Adrenal gland (tissue), 12 donors: ENCODE results near the gene SERINC4. TPM values are rescaled to one million over a fixed set of nuclear protein-coding genes. Genes with fewer than 3 reads are reported as not detected.
"Not testable (repeated sequence)": the region's sequence is repeated elsewhere in the genome, so short reads cannot be mapped to it uniquely, and the experiment has no call there.

Experiments
- DNase-seq, 7 donors: peaks; one replicate each; pipeline ENCODE4 v3.0.0-alpha.2; 2019 to 2020
- H3K27ac ChIP-seq, 5 donors: fragments of 200-600 bp; sonication (generic) in 4 of 5; 1 replicate in 3 of 5; 2 replicates in 2 of 5; pipeline versions ENCODE4 v1.5.1 to v1.8.0; 2016 to 2020; ENCODE audit warnings: mild to moderate bottlenecking in 1 of 5
- H3K27me3 ChIP-seq: fragments of 200-600 bp; 2 replicates; pipeline ENCODE4 v1.8.0; 2021
- H3K36me3 ChIP-seq, 2 donors: fragments of 200-600 bp; replicated peaks in 1 of 2; 1 replicate in 1 of 2; 2 replicates in 1 of 2; pipeline versions ENCODE4 v1.5.1 to v1.8.0; 2018 to 2022
- H3K4me1 ChIP-seq, 2 donors: fragments of 200-600 bp; replicated peaks in 1 of 2; 1 replicate in 1 of 2; 2 replicates in 1 of 2; pipeline versions ENCODE4 v1.5.1 to v1.8.0; 2018 to 2021
- H3K4me3 ChIP-seq, 4 donors: fragments of 200-600 bp; sonication (generic) in 3 of 4; one replicate each; pipeline ENCODE4 v1.5.1; 2016 to 2018
- H3K9me3 ChIP-seq, 3 donors: fragments of 200-600 bp; sonication (generic) in 1 of 3; replicated peaks in 1 of 3; 1 replicate in 2 of 3; 2 replicates in 1 of 3; pipeline versions ENCODE4 v1.5.1 to v1.8.0; 2016 to 2021
- POLR2A ChIP-seq, 2 donors: fragments of 450-650 bp; IDR thresholded peaks; one replicate each; pipeline ENCODE4 v1.6.1; 2017; ENCODE audit warnings: antibody characterized with exemption in 2 of 2, mild to moderate bottlenecking in 2 of 2, moderate library complexity in 1 of 2
- WGBS, 4 donors: extraction: QIAGEN DNeasy Blood & Tissue Kit in 2 of 4; methylation state at CpG; one replicate each; pipeline versions ENCODE4 v1.1.5 to v1.1.7; 2013 to 2017; 5-methylcytosine and 5-hydroxymethylcytosine counted together
- intact Hi-C, 2 donors: fragments of 100-400 bp; cut with DNase I; formaldehyde crosslinking; loops; one replicate each; pipeline versions ENCODE4 v1.14.1 to v1.15.0; 2022 to 2023
- microRNA counts, 2 donors: library from miRNA; unstranded; fragments of <30 nt; microRNA quantifications; one replicate each; lab custom pipeline; 2016
- microRNA-seq, 3 donors: library from miRNA; unstranded; fragments of <30 nt; microRNA quantifications; one replicate each; pipeline ENCODE4, GENCODE V29; 2017 to 2020
- polyA plus RNA-seq, 3 donors: library from polyadenylated mRNA; stranded (reverse); fragments of 200-250 nt in 2 of 3; fragments of 350-450 nt in 1 of 3; fragmentation: Illumina TruSeq in 1 of 3; extraction: RNeasy Lipid Tissue Mini Kit (QIAGEN cat#74804) in 1 of 3; gene quantifications; one replicate each; pipeline ENCODE4 v1.2.3, GENCODE V29; 2013 to 2014
- small RNA-seq, 2 donors: library from RNA; depleted of rRNA; stranded (forward); fragments of <200 nt; gene quantifications; one replicate each; pipeline ENCODE3, GENCODE V24; 2016
- total RNA-seq, 9 donors: library from RNA; depleted of rRNA in 4 of 9; stranded (reverse); fragments of >200 nt in 4 of 9; fragments of 120-200 nt in 1 of 9; fragmentation: NEBNext Ultra II Directional in 1 of 9; extraction: Animal tissue kit (Norgen Biotek cat#: 25700) in 1 of 9; gene quantifications; one replicate each; pipeline versions ENCODE4 v1.1.0 to v1.2.4, GENCODE V29; 2013 to 2023
- TF ChIP-seq, protein P1 (sequence below), 6 experiments: fragments of 450-650 bp in 4 of 6; fragments of 200-600 bp in 2 of 6; sonication (generic) in 1 of 6; IDR thresholded peaks; 1 replicate in 5 of 6; 2 replicates in 1 of 6; pipeline versions ENCODE4 v1.5.1 to v1.8.0; 2016 to 2021; ENCODE audit warnings: antibody characterized with exemption in 6 of 6, mild to moderate bottlenecking in 2 of 6, moderate library complexity in 1 of 6
- donor health status: healthy with polysubstance abuse.
- donor health status: Bipolar disorder and iron deficiency.
- donor health status: DM: yes; HTN: yes; CAD: no.
- donor health status: DM: no; HTN: no; CAD: no.
- donor health status: DM: no; HTN: no; CAD: no.
- donor health status: DM: yes; HTN: yes; CAD: no.

SERINC4 gene
- total and polyA plus RNA-seq, 12 donors: 0.18 to 0.48 (median 0.26) TPM; not detected in 8

DNA sequence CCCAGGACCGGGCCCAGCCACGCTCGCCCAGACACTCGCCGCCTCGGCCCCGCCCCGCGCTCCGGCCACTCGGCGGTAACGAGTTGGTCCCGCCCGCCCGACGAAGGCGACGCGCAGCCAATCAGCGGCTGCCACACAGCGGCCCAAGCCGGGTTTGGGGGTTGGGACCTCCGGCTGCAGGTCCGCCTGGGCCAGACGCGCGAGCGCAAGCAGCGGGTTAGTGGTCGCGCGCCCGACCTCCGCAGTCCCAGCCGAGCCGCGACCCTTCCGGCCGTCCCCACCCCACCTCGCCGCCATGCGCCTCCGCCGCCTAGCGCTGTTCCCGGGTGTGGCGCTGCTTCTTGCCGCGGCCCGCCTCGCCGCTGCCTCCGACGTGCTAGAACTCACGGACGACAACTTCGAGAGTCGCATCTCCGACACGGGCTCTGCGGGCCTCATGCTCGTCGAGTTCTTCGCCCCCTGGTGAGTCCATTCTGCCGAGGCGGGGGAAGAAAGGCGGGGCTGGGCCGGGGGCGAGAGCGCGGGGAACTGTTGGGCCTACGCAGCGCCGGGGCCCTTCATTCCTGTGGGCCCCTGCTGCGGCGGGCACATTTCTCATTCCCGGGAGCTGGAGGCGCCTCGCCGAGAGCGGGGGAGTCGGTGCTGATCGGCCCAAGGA is 53.6 kb downstream of the SERINC4 start, which contains the start of gene PDIA3:
TSS of gene PDIA3 (plus strand) at position 194 of the 658 bp plus-strand sequence. CDS start at position 296, 102 bp downstream.
- H3K9me3 ChIP-seq, H3K36me3 ChIP-seq, intact Hi-C loops, H3K27me3 ChIP-seq: not testable (repeated sequence)
- TF ChIP-seq POLR2A (IDR thresholded peaks at IDR 0.05): peak; percentile 94 to 96
- TF ChIP-seq, protein P1, sequence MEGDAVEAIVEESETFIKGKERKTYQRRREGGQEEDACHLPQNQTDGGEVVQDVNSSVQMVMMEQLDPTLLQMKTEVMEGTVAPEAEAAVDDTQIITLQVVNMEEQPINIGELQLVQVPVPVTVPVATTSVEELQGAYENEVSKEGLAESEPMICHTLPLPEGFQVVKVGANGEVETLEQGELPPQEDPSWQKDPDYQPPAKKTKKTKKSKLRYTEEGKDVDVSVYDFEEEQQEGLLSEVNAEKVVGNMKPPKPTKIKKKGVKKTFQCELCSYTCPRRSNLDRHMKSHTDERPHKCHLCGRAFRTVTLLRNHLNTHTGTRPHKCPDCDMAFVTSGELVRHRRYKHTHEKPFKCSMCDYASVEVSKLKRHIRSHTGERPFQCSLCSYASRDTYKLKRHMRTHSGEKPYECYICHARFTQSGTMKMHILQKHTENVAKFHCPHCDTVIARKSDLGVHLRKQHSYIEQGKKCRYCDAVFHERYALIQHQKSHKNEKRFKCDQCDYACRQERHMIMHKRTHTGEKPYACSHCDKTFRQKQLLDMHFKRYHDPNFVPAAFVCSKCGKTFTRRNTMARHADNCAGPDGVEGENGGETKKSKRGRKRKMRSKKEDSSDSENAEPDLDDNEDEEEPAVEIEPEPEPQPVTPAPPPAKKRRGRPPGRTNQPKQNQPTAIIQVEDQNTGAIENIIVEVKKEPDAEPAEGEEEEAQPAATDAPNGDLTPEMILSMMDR (IDR thresholded peaks at IDR 0.05): peak in 3 of 6 experiments; percentile 44 to 51 (median 44)
- peak; percentile 91 to 94 (median 93) for DNase-seq
- WGBS, 4 donors: 0 to 1% (median 0%) methylated on average over 8 to 84 of the region's 84 CpGs; no CpG with 5 or more reads in 1 of the 4 donors
- peaks cover 16 to 39% of the 10 kb centered on the region in 2 donors for H3K4me1 ChIP-seq
- H3K4me3 ChIP-seq: peak within 1 kb of the TSS; percentile 64 to 98 (median 84)
- peak within 1 kb of the TSS; percentile 81 to 98 (median 95) for H3K27ac ChIP-seq

MicroRNAs within 50 kb of the gene (microRNA counts, 767-probe panel; counts per million panel counts)
- 0 counts per million in 2 donors for microRNA hsa-miR-1282 (lab: Ali Mortazavi, UCI)

Small RNA genes lying within 50 kb of the gene (microRNA-seq; reads per million reads assigned to microRNA genes)
- gene MIR1282: 0 to 0.85 (median 0) reads per million in 3 donors

Small RNA genes lying within 50 kb of the gene (small RNA-seq; reads per million reads assigned to genes)
- 0 reads per million in 2 donors for gene MIR1282

Other genes with a start within 250 kb of the SERINC4 start
- gene PPIP5K1, start 210.0 kb downstream of the SERINC4 start, total RNA-seq: 10 to 100 TPM; 15.6 to 63.8 (median 34.7) TPM
- gene PPIP5K1, start 210.0 kb downstream of the SERINC4 start, polyA plus RNA-seq: 10 to 100 TPM; 15.4 to 28.1 (median 27.4) TPM
- gene CKMT1B, start 206.2 kb downstream of the SERINC4 start, total RNA-seq: 1 to 10 TPM in 7 of 9 donors, under 1 TPM in 1, not detected in 1; 0.31 to 3.9 (median 1.2) TPM
- 1 to 10 TPM; 2.9 to 6.1 (median 4.7) TPM for gene CKMT1B, start 206.2 kb downstream of the SERINC4 start, polyA plus RNA-seq
- under 1 TPM; 0.09 to 0.88 (median 0.39) TPM for gene STRC, start 181.4 kb downstream of the SERINC4 start, total RNA-seq
- 1 to 10 TPM in 2 of 3 donors, not detected in 1; 2.1 to 2.6 TPM for gene STRC, start 181.4 kb downstream of the SERINC4 start, polyA plus RNA-seq
- 1 to 10 TPM in 6 of 9 donors, under 1 TPM in 3; 0.42 to 6.8 (median 2.6) TPM for gene CATSPER2, start 151.4 kb downstream of the SERINC4 start, total RNA-seq
- gene CATSPER2, start 151.4 kb downstream of the SERINC4 start, polyA plus RNA-seq: 10 to 100 TPM in 2 of 3 donors, 1 to 10 TPM in 1; 2.3 to 34.7 (median 10.5) TPM
- gene CKMT1A, start 106.4 kb downstream of the SERINC4 start, total RNA-seq: 1 to 10 TPM in 8 of 9 donors, under 1 TPM in 1; 0.55 to 5.0 (median 1.7) TPM
- 1 to 10 TPM; 3.5 to 5.3 (median 3.6) TPM for gene CKMT1A, start 106.4 kb downstream of the SERINC4 start, polyA plus RNA-seq
- 100 to 1,000 TPM; 105 to 567 (median 231) TPM for gene PDIA3, start 53.8 kb downstream of the SERINC4 start, total RNA-seq
- gene PDIA3, start 53.8 kb downstream of the SERINC4 start, polyA plus RNA-seq: 100 to 1,000 TPM in 2 of 3 donors, 10 to 100 TPM in 1; 92.7 to 727 (median 172) TPM
- 10 to 100 TPM in 1 of 9 donors, 1 to 10 TPM in 8; 1.2 to 66.8 (median 5.1) TPM for gene ELL3, start 23.3 kb downstream of the SERINC4 start, total RNA-seq
- 1 to 10 TPM; 2.8 to 3.5 (median 3.2) TPM for gene ELL3, start 23.3 kb downstream of the SERINC4 start, polyA plus RNA-seq
- gene SERF2, start 7.9 kb downstream of the SERINC4 start, total RNA-seq: 1,000 to 10,000 TPM; 1,083 to 1,590 (median 1,385) TPM
- gene SERF2, start 7.9 kb downstream of the SERINC4 start, polyA plus RNA-seq: 1,000 to 10,000 TPM in 2 of 3 donors, 100 to 1,000 TPM in 1; 897 to 5,418 (median 3,997) TPM
- gene HYPK, start 379 bp upstream of the SERINC4 start, total RNA-seq: 10 to 100 TPM in 7 of 9 donors, 1 to 10 TPM in 2; 3.7 to 31.5 (median 22.7) TPM
- 10 to 100 TPM; 11.9 to 24.2 (median 17.2) TPM for gene HYPK, start 379 bp upstream of the SERINC4 start, polyA plus RNA-seq
- gene MFAP1, start 24.5 kb upstream of the SERINC4 start, total RNA-seq: 10 to 100 TPM; 18.1 to 57.2 (median 31.1) TPM
- 10 to 100 TPM in 2 of 3 donors, 1 to 10 TPM in 1; 9.5 to 68.0 (median 18.6) TPM for gene MFAP1, start 24.5 kb upstream of the SERINC4 start, polyA plus RNA-seq
- 1 to 10 TPM in 8 of 9 donors, under 1 TPM in 1; 0.91 to 8.2 (median 2.1) TPM for gene WDR76, start 26.8 kb upstream of the SERINC4 start, total RNA-seq
- 1 to 10 TPM in 1 of 3 donors, under 1 TPM in 2; 0.74 to 2.8 (median 0.80) TPM for gene WDR76, start 26.8 kb upstream of the SERINC4 start, polyA plus RNA-seq